ENCODE results near the gene ARID5B.

GRCh38 chr10:61991166-61991565 is 89.7 kb downstream of the ARID5B start:
- TF ChIP-seq REST (IDR thresholded peaks at IDR 0.05; ENCODE audit: insufficient read depth in 1 of 2, low read depth in 2 of 2, low read length in 2 of 2), result no peak
- no peak for TF ChIP-seq POLR2AphosphoS5 (IDR thresholded peaks at IDR 0.05; ENCODE audit: low read depth, low read length)
- no peak for TF ChIP-seq FOXP2 (optimal IDR thresholded peaks at IDR 0.05; ENCODE audit: borderline replicate concordance, extremely low read depth, extremely low read length, insufficient read depth)

Data from PFSK-1 (cell line).